Measurements from ENCODE around the gene PAOX. TPM values are rescaled to one million over a fixed set of nuclear protein-coding genes. Genes with fewer than 3 reads are reported as not detected.

Gene PAOX
- total and polyA plus RNA-seq, 9 of the 15 experiments (the other 6 are each of a cell fraction or from before 2014, with no cell fraction given) = 0.80 to 6.4 (median 2.6) TPM

- TF ChIP-seq AFF1 (IDR thresholded peaks at IDR 0.05; ENCODE audit: low read depth in 1 of 2, partially characterized antibody in 2 of 2) = no peak
- TF ChIP-seq ARID1B (IDR thresholded peaks at IDR 0.05) = peak; percentile 85
- TF ChIP-seq ZC3H8 (IDR thresholded peaks at IDR 0.05) = no peak
- TF ChIP-seq ZNF316 (IDR thresholded peaks at IDR 0.05) = no peak
- TF ChIP-seq EP400 (IDR thresholded peaks at IDR 0.05) = peak; percentile 47; the same call in 1 of the 2 replicates
- peak; percentile 47; the same call in 1 of the 2 replicates for TF ChIP-seq STAT5A (IDR thresholded peaks at IDR 0.05; ENCODE audit: borderline replicate concordance, low read length)
- TF ChIP-seq ILK (tag; IDR thresholded peaks at IDR 0.05; ENCODE audit: borderline replicate concordance, low read depth) = no peak
- TF ChIP-seq ZNF24 (IDR thresholded peaks at IDR 0.05) = no peak
- no peak for TF ChIP-seq ZNF140 (CRISPR knock-in tag; IDR thresholded peaks at IDR 0.05)
- TF ChIP-seq CBFA2T3 (IDR thresholded peaks at IDR 0.05) = peak; percentile 86
- TF ChIP-seq PHB (CRISPR knock-in tag; IDR thresholded peaks at IDR 0.05) = no peak
- no peak for TF ChIP-seq ZBTB43 (CRISPR knock-in tag; IDR thresholded peaks at IDR 0.05)
- TF ChIP-seq ZNF165 (CRISPR knock-in tag; IDR thresholded peaks at IDR 0.05; ENCODE audit: borderline replicate concordance) = no peak
- 0 out of 4 replicates have a peak, but pooled peaks of 1 of the 2 experiments have one; percentile 25 for TF ChIP-seq FOXK2 (conservative IDR thresholded peaks at IDR 0.05 in 1 of 2, IDR thresholded peaks at IDR 0.05 in 1 of 2; ENCODE audit: low read depth in 2 of 2)
- TF ChIP-seq HMBOX1 (IDR thresholded peaks at IDR 0.05) = no peak
- TF ChIP-seq ZNF592 (IDR thresholded peaks at IDR 0.05) = 0 out of 2 replicates have a peak, but pooled peaks have one; percentile 20
- TF ChIP-seq CREB5 (CRISPR knock-in tag; IDR thresholded peaks at IDR 0.05) = no peak
These were observed 19.0 kb upstream of the PAOX start (continued) for GRCh38 chr10:133359972-133360610.

Data from K562 (cell line).